ENCODE data around the gene CAMSAP2. TPM values are rescaled to one million over a fixed set of nuclear protein-coding genes. Genes with fewer than 3 reads are reported as not detected.

CAMSAP2 gene
- total RNA-seq, 1 experiment from 2014 or later, result 35.1 TPM

- Histone ChIP-seq H3K27ac (no peak overlapping the region), H3K9me3 (replicated peaks) (no peaks in the 10 kb centered on the region), H3K4me1 (replicated peaks) (no peaks in the 10 kb centered on the region), H3K27me3 (replicated peaks) (no peaks in the 10 kb centered on the region), H3K4me3 (no peak overlapping the region), H3K36me3 (no peaks in the 10 kb centered on the region)
- DNase-seq (ENCODE audit: low read depth in 1 of 2, low spot score in 2 of 2), result no peak
These were observed 136.7 kb downstream of the CAMSAP2 start for GRCh38 chr1:200875416-200875815.

GRCh38 chr1:200877010-200877409 is 138.3 kb downstream of the CAMSAP2 start:
- H3K27me3 ChIP-seq (replicated peaks), result no peaks in the 10 kb centered on the region
- DNase-seq (ENCODE audit: low read depth in 1 of 2, low spot score in 2 of 2), result no peak
- no peaks in the 10 kb centered on the region for H3K36me3 ChIP-seq
- H3K27ac ChIP-seq, result no peak overlapping the region
- H3K9me3 ChIP-seq (replicated peaks), result no peaks in the 10 kb centered on the region
- H3K4me3 ChIP-seq, result no peak overlapping the region
- H3K4me1 ChIP-seq (replicated peaks), result no peaks in the 10 kb centered on the region

- Histone ChIP-seq H3K27ac (no peak overlapping the region), H3K36me3 (no peaks in the 10 kb centered on the region), H3K27me3 (replicated peaks) (no peaks in the 10 kb centered on the region), H3K9me3 (replicated peaks) (no peaks in the 10 kb centered on the region), H3K4me1 (replicated peaks) (no peaks in the 10 kb centered on the region), H3K4me3 (no peak overlapping the region)
- DNase-seq (ENCODE audit: low read depth in 1 of 2, low spot score in 2 of 2), result no peak
These were observed 139.3 kb downstream of the CAMSAP2 start for GRCh38 chr1:200877839-200878551.

GRCh38 chr1:200880212-200880611 is 141.5 kb downstream of the CAMSAP2 start:
- no peak for DNase-seq (ENCODE audit: low read depth in 1 of 2, low spot score in 2 of 2)
- Histone ChIP-seq H3K27ac (no peak overlapping the region), H3K4me1 (replicated peaks) (no peaks in the 10 kb centered on the region), H3K27me3 (replicated peaks) (no peaks in the 10 kb centered on the region), H3K4me3 (no peak overlapping the region), H3K36me3 (no peaks in the 10 kb centered on the region), H3K9me3 (replicated peaks) (no peaks in the 10 kb centered on the region)

GRCh38 chr1:200883118-200883517 is 144.4 kb downstream of the CAMSAP2 start:
- DNase-seq (ENCODE audit: low read depth in 1 of 2, low spot score in 2 of 2), result no peak
- Histone ChIP-seq H3K27ac (no peak overlapping the region), H3K4me3 (no peak overlapping the region)

GRCh38 chr1:200885623-200886402 is 147.1 kb downstream of the CAMSAP2 start:
- H3K27ac ChIP-seq, result no peak overlapping the region
- H3K27me3 ChIP-seq (replicated peaks), result no peaks in the 10 kb centered on the region
- H3K4me1 ChIP-seq (replicated peaks), result peaks cover 6% of the 10 kb centered on the region
- H3K4me3 ChIP-seq, result no peak overlapping the region
- H3K36me3 ChIP-seq, result no peaks in the 10 kb centered on the region
- no peaks in the 10 kb centered on the region for H3K9me3 ChIP-seq (replicated peaks)
- no peak for DNase-seq (ENCODE audit: low read depth in 1 of 2, low spot score in 2 of 2)

More at GRCh38 chr1:200883118-200883517, 144.4 kb downstream of the CAMSAP2 start:
- Histone ChIP-seq H3K36me3 (no peaks in the 10 kb centered on the region), H3K4me1 (replicated peaks) (no peaks in the 10 kb centered on the region), H3K9me3 (replicated peaks) (no peaks in the 10 kb centered on the region), H3K27me3 (replicated peaks) (no peaks in the 10 kb centered on the region)

- Histone ChIP-seq H3K4me3 (no peak overlapping the region), H3K36me3 (no peaks in the 10 kb centered on the region), H3K4me1 (replicated peaks) (peaks cover 13% of the 10 kb centered on the region), H3K27me3 (replicated peaks) (no peaks in the 10 kb centered on the region), H3K9me3 (replicated peaks) (no peaks in the 10 kb centered on the region), H3K27ac (no peak overlapping the region)
- no peak for DNase-seq (ENCODE audit: low read depth in 1 of 2, low spot score in 2 of 2)
These were observed 147.9 kb downstream of the CAMSAP2 start for GRCh38 chr1:200886594-200886993.

- H3K4me3 ChIP-seq, result no peak overlapping the region
These were observed 148.3 kb downstream of the CAMSAP2 start for GRCh38 chr1:200887036-200887435.

GRCh38 chr1:200887772-200888348 is 149.2 kb downstream of the CAMSAP2 start:
- Histone ChIP-seq H3K36me3 (no peaks in the 10 kb centered on the region), H3K4me1 (replicated peaks) (peaks cover 19% of the 10 kb centered on the region), H3K4me3 (no peak overlapping the region), H3K27ac (no peak overlapping the region), H3K9me3 (replicated peaks) (no peaks in the 10 kb centered on the region), H3K27me3 (replicated peaks) (no peaks in the 10 kb centered on the region)
- no peak for DNase-seq (ENCODE audit: low read depth in 1 of 2, low spot score in 2 of 2)

More at GRCh38 chr1:200887036-200887435, 148.3 kb downstream of the CAMSAP2 start:
- DNase-seq (ENCODE audit: low read depth in 1 of 2, low spot score in 2 of 2), result no peak
- no peaks in the 10 kb centered on the region for H3K9me3 ChIP-seq (replicated peaks)
- H3K27ac ChIP-seq, result no peak overlapping the region
- peaks cover 18% of the 10 kb centered on the region for H3K4me1 ChIP-seq (replicated peaks)
- H3K36me3 ChIP-seq, result no peaks in the 10 kb centered on the region
- no peaks in the 10 kb centered on the region for H3K27me3 ChIP-seq (replicated peaks)

GRCh38 chr1:200888349-200888838 is 149.7 kb downstream of the CAMSAP2 start:
- H3K9me3 ChIP-seq (replicated peaks), result no peaks in the 10 kb centered on the region
- no peak for DNase-seq (ENCODE audit: low read depth in 1 of 2, low spot score in 2 of 2)
- peaks cover 19% of the 10 kb centered on the region for H3K4me1 ChIP-seq (replicated peaks)
- H3K27ac ChIP-seq, result no peak overlapping the region
- H3K27me3 ChIP-seq (replicated peaks), result no peaks in the 10 kb centered on the region
- no peak overlapping the region for H3K4me3 ChIP-seq
- no peaks in the 10 kb centered on the region for H3K36me3 ChIP-seq

- Histone ChIP-seq H3K36me3 (no peaks in the 10 kb centered on the region), H3K27me3 (replicated peaks) (no peaks in the 10 kb centered on the region), H3K27ac (no peak overlapping the region), H3K4me1 (replicated peaks) (peaks cover 19% of the 10 kb centered on the region), H3K4me3 (no peak overlapping the region), H3K9me3 (replicated peaks) (no peaks in the 10 kb centered on the region)
- DNase-seq (ENCODE audit: low read depth in 1 of 2, low spot score in 2 of 2), result no peak
These were observed 150.9 kb downstream of the CAMSAP2 start for GRCh38 chr1:200889571-200889970.

- no peak for DNase-seq (ENCODE audit: low read depth in 1 of 2, low spot score in 2 of 2)
- Histone ChIP-seq H3K9me3 (replicated peaks) (no peaks in the 10 kb centered on the region), H3K4me1 (replicated peaks) (peaks cover 19% of the 10 kb centered on the region), H3K36me3 (no peaks in the 10 kb centered on the region), H3K27ac (no peak overlapping the region), H3K27me3 (replicated peaks) (no peaks in the 10 kb centered on the region), H3K4me3 (no peak overlapping the region)
These were observed 151.3 kb downstream of the CAMSAP2 start for GRCh38 chr1:200890027-200890426.

- Histone ChIP-seq H3K4me3 (peak overlapping the region; percentile 44), H3K9me3 (replicated peaks) (no peaks in the 10 kb centered on the region), H3K27ac (peak overlapping the region; percentile 87), H3K36me3 (no peaks in the 10 kb centered on the region), H3K4me1 (replicated peaks) (peaks cover 28% of the 10 kb centered on the region), H3K27me3 (replicated peaks) (no peaks in the 10 kb centered on the region)
- peak; percentile 69 to 81 for DNase-seq (ENCODE audit: low read depth in 1 of 2, low spot score in 2 of 2)
These were observed 152.4 kb downstream of the CAMSAP2 start for GRCh38 chr1:200890818-200891773.
